Anterior cingulate cortex (tissue), 58 donors: ENCODE measurements around the gene RYR2.
"Not testable (repeated sequence)": the region's sequence is repeated elsewhere in the genome, so short reads cannot be mapped to it uniquely, and the experiment has no call there.

Source experiments
- DNase-seq, 58 donors: peaks; one replicate each; lab custom pipeline; 2025; lab: John Stamatoyannopoulos, UW

RYR2 gene

DNA sequence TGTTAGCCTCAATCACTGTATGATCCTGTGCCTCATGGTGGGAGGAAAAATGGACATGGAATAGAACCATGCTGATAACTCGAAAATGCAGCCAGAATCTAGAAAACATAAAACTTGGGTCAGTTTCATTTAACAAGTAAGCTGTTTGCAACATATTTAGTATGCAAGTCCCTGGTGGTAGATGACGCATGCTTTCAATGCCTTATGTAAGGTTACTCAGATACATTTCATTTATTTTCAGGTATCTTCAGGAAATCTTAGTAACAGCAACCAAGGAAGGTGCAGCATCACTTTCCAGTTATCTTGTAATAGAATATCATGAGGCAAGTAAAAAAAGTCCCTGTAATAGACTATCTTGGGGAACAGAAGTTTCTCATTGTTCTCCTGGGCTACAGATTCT, 92.9 kb downstream of the RYR2 start:
- peak in 1 of 58 donors; percentile 15 for DNase-seq

DNA sequence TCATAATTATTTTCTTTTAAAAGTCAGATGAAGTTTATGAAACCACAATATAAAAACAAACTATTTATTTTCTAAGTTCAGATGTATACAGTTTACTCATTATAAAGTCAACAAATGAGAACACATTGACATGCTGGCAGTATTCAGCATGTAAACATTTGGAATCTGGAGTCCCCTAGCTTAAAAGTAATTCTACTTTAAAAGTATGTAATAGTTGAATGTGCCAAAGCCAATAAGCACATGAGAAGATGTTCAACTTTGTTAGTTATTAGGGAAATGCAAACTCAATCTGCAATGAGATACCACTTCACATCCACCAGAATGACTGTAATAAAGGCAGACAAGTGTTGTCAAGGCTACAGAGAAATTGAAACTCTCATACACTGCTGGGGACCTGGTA, 96.6 kb downstream of the RYR2 start:
- no peak for DNase-seq

DNA sequence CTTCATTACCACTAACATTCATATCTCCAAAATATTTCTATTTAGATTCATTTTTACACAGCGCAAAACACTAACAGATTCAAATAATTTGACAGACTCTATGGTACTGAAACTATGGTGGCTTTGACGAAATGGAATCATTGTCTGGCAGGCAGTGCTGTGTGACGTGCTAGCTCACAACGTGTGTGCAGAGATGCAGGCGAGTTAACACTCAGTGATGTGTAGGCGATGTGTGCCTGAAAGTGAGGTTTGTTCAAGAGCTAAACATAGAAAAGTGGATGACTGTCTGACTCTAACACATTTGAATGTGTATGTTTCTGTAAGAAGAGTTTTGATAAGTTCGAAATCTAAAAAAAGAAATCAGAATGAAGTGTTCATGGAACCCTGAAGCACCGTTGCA, 97.7 kb downstream of the RYR2 start:
- DNase-seq: peak in 28 of 58 donors; percentile 4 to 61 (median 20)

DNA sequence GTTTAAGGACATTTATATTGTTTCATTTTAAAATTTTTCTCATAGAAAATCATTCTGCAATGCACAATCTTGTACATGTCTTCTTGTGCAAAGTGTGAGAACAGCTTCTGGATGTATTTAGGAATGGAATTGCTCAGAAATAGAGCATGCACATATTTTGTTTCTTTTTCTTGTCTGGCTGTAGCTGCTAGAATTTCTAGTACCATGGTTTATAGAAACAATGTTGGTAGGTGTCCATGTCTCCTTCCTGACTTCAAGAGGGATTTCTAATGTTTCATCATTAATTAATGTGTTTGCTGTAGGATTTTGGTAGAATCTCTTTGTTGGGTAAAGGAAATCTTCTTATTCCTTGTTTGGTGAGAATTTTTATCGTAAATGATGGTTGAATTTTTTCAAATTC, 99.0 kb downstream of the RYR2 start:
- DNase-seq: no peak

DNA sequence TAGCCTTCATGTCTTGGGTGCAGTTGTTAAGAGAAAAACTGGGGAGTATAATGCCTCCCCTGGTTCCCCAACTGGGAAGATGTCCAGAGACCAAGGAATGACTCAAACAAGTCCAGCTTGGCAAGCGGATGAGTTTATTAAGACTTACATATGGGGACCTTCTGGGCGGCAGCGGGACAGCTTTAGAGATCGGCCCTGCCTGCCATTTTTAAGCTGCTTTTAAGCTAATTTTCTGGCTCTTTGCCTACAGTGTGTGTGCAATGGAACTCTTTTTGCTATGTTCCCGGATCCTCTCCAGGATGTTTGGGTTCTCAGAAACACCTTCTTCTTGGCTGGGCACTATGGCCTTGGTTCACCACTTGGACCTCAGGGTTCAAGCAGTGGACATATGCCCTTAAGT, 99.5 kb downstream of the RYR2 start:
- DNase-seq: no peak

DNA sequence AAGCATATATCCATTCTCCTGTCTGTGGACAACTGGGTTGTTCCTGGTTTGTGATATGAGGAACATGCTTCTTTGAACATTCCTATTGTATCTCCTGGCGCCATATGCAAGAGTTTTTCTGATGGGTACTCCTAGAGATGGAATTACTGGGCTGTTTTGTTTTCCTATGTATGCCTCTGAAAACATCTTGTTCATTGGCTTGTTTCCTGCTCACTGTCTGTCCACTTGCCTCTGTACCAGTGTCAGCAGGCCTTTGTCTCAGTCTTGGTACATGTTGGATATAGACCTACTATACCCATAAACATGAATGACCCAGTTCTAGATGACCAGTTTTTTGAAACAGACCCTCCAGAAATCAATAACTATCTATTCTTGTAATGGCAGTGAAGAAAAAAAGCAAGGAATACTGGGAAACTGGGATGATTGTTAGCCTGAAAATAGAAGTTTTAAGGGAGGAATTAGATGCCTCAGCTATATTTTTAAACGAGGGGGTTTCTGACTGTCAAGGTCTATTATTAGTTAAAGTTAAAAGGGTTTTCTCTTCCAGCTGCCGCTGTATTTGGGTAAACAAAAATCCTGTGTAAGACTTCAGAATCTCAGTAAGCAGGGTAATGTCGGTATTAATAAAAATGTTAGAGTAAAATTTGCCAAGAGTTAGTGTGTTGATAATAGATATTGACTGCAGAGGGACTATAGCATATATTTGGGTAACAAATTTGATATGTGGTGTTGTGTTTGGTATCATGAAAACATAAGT, 103.6 kb downstream of the RYR2 start:
- no peak for DNase-seq

DNA sequence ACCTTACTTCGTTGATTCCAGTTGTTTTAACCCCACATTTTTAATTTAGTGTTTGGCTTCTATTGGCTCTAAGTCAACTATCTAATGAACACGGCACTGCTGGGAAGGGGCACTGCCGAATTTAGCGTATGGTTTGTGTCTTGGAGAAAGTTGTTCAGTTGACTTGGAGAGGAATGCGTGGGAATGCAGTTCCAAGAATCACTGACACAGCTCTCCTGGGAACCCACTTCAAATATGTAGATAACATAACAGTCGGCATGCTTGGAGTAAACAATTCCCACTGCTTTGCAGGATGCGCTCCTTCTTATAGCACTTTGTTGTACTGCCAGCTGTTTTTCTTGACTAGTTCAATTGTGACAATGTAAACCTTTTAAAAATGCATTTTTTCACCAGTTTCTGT, 104.3 kb downstream of the RYR2 start:
- DNase-seq: peak in 2 of 58 donors; percentile 3 to 5

DNA sequence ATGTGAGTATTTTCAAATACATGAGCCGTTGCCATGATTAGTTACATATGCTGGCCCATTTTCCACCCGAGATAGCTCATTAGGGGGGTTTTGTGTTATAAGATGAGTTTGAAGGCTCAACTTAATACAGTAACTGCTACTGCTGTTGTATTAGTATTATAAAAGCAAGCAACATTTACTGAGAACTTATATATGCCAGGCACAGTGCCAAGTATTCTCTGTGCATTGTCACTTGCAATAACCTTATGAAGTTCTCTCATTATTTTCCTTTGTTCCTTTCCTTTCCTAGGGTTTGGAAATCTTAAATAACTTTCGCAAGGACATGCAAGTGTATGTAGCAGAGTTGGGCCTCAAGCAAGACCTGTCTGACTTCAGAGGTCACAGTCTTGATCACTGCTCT, 107.9 kb downstream of the RYR2 start:
- DNase-seq: no peak

DNA sequence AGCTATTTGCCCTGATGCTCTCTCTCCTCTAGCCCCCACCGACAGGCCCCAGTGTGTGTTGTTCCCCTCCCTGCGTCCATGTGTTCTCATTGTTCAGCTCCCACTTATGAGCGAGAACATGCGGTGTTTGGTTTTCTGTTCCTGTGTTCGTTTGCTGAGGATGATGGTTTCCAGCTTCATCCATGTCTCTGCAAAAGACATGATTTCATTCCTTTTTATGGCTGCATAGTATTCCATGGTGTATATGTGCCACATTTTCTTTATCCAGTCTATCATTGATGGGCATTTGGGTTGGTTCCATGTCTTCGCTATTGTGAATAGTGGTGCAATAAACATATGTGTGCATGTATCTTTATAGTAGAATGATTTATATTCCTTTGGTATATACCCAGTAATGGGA, 110.0 kb downstream of the RYR2 start:
- not testable (repeated sequence) for DNase-seq

DNA sequence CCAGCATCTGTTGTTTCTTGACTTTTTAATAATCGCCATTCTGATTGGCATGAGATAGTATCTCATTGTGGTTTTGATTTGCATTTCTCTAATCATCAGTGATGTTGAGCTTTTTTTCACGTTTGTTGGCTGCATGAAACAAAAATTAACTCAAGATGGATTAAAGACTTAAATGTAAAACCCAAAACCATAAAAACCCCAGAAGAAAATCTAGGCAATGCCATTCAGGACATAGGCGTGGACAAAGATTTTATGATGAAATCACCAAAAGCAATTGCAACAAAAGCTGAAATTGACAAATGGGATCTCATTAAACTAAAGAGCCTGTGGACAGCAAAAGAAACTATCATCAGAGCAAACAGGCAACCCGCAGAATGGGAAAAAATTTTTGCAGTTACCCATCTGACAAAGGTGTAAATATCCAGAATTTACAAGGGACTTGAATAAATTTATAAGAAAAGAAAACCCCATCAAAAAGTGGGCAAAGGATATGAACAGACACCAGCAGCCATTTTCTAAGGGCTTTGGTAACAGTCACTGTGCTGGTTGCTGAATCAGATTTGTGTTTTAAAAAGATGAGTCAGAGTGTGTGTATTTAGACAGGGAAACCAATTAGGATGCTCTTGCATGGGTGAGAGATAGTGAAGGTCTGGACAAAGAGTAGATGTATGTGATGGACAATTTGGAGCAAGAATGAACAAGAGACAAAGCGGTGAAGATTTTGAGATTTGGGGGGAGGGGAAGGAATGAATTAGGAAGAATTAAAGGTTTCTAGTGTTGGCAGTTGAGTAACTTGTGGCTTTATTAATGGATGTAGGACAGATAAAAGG, 110.7 kb downstream of the RYR2 start:
- no peak for DNase-seq

DNA sequence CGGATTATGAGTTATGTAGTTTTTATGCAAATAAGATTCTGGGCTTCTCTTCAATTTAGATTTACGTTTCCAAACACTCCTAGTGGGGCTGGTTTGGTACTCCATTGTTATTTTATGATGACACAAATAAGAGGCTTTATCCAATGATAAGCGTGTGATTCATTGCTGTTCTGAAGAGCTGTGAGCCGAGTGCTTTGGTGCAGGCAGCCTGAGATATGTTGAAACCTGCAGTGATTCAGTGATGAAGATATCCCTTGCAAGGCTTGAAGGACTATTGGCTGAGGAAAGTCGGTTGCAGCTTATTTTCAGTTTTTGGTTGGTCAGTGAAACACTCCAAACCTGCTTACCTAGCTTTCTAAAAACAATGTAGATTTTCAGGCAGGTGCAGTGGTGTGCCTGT, 112.2 kb downstream of the RYR2 start:
- DNase-seq: peak in 2 of 58 donors; percentile 17 to 21

DNA sequence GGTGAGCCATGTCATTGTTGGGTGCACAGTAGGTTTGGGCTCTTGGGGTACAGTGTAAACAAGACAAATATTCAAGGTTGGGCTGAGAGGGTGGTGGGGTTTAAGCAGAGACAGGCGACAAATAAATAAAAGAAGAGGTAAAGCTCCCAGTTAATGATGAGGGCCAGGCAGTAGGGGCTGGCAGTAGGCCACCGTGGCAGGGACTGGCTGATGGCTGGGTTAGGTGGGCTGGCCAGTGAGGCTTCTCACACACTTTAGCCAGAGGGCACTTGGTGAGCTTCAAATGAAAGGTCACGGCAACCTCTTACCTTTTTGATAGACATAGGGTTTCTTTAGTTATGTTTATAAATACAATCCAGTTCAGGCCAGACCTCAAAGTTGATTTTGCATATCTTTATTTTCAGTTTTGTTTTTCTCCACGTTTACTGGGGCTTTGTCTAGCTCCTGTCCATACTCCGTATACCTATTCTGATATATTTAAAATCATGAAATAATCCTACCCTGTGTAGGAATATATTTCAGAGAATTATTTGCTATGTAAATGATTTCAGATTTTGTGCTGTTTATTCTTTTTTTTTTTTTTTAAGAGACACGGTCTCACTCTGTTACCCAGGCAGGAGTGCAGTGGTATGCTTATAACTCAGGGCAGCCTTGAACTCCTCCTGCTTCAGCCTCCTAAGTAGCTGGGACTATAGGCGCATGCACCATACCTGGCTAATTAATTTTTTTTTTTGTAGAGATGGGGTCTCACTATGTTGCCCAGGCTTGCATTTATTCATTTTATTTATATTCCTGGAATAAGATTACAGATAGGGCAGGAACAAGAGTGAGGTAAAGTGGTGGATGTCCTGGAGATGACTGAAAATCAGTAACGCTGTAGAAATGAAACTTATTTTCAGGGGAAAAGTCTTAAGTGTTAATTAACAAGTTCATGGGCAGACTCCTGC, 122.7 kb downstream of the RYR2 start:
- DNase-seq: no peak

DNA sequence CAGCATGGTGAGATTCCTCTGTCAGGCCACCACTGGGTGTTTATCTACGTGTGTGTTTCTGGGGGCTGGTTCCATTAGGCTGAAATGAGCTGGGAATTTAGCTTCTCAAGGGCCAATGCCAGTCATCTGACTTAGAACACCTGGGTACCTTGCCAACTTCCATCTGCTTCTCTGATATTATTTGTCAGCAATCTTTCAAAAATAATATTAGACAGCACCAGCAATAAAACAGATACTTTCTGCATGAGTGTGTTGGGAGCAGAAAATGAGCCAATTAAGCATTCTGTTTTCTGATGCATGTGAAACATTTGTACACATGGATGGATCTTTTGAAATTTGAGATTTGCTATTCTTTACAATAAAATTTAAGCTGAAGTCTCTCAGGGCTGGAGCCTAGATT, 124.1 kb downstream of the RYR2 start:
- DNase-seq: no peak

DNA sequence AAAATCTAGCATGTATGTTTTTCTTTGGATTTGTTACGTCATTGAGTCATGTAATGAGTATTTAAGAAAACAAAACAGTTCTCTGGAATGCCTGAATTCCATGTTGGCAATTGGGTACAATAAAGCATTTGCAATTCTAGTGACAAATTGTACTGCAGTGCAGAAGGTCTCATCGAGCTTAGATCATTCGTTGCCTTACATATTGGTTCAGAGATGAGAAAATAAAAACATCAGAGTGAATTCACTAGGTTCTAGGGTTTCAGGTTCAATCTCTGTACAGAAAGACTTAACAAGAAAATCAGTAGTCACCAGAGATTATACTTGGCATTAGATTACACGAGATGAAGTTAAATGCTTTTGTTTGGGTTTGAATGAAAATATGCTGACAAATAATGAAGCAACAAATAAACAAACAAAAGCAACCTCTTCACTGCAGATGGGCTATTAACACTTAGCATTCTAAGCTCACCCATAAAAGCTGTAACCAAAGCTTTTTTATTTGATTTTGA, 124.7 kb downstream of the RYR2 start:
- DNase-seq: no peak

DNA sequence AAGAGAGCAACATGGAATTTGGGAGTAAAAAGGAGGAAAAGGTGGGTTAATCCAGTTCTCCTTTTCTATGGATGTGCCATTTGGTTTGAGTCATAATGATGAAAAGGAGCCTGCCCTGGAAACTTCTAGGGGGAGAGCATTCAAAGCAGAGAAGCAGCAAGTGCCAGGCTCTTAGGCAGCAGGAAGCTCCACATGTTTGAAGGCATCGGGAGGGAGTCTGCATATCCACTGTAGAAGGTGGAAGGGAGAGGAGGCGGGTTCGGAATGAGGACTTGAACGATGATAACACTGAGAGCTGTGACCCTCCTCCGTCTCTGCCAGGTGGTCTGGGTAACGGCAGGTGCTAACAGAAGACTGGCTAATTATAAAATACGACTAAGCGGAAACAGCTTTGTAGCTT, 128.2 kb downstream of the RYR2 start:
- no peak for DNase-seq

DNA sequence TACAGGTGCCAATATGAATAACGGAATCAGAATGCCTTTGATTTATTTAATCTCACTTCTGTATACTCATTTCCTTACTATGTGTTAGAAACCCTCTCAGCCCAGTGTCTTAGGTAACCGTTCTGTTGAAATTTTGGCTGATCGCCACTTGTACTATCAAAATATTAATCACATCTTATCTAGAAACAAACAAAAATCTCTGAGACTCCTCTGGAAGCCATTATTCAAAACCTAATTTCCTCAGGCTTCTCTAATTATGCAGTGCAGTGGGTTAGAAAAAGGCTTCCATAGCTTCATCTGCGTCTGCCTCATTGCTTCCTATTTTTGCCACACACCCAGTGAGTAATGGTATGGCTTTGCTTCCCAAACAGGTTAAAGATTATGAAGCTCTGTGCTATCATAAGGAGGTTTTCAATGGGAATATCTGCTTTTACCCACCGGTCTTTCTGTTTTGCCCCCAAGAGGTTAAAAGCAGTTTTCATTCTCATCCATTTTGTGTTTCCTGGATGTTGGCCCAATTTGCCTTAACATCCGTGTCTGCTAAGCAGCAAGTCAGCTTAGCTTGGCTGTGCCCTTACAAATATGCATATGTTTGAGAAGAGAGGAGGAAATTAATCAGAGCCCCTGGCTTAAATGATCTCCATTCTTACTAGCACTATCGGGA, 129.6 kb downstream of the RYR2 start:
- DNase-seq: no peak

DNA sequence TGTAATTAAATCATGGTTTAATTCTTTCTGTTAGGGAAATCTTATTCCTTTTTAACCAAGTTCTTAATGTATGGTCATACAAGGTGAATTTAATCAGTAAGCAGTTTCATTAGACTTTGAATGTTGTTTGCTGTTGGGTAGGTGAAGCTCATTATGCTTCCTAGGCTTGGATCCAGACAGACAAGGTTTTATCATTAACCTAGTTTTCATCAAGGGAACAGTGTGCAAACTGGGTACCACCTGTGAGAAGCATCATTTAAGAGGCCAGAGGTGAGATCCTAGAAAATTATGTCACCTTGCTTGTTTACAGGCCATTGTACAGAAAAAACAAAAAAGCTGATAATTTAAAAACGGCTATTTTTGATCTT, 130.1 kb downstream of the RYR2 start:
- DNase-seq: no peak

DNA sequence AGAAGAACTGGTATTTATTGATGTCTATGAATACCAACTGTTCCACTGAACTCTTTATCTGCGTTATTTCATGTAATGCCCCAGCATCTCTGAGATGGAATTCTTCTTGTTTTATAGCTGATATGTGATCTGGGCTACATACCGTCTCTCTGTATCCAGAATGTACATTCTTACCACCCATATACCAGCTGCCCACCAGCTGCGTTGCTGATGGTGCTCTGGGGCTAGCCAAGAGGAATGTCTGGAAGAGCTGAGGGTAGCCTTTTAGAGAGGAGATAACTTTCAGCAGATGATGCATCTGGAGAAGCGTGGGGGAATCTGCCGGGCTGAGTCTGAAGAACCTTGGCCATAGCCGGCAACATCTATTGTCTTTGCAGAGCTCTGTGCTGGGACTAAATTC, 137.5 kb downstream of the RYR2 start:
- DNase-seq: no peak

DNA sequence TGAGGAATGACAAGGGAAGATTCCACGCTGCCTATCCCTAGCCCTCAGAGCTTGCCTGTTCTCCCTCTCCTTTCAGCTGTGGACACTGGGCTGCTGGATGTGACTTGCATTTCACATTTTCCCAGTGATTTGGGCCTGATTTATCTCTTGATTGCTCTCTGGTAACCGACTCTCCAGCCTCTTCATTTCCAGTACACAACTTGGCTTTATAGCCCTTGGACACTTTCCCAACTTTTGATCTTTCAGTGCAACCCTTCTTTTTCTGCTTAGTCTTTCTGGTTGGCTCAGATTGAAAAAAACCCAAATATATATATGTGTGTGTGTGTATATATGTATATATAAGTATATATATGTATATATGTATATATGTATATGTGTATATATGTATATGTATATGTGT, 138.3 kb downstream of the RYR2 start:
- DNase-seq: no peak

DNA sequence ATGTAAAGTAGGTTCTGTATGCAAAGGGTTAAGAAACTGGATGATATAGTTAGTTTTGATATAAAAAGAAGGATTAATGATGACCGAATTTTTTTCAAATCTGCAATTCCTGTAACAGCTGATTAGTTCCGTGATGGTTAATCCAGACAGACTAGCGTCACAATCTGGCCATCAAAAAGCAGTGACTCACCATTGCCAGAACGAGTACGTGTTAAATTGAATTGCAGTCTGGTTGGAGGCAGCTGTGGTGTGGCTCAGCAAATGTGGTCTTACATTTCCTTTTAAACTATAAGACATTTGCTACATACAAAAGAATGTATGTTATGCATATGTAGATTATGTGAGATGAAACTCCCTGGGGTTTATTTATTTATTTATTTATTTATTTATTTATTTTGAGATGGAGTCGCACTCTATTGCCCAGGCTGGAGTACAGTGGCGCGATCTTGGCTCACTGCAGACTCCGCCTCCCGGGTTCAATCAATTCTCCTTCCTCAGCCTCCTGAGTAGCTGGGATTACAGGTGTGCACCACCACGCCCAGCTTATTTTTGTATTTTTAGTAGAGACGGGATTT, 139.8 kb downstream of the RYR2 start:
- DNase-seq: peak in 2 of 58 donors; percentile 7 to 15
